Right lobe of liver (tissue), 4 donors: ENCODE data around the gene ZMIZ2.

Experiments
- POLR2A ChIP-seq: fragments of 450-650 bp; IDR thresholded peaks from one replicate; pipeline ENCODE4 v1.6.1; 2017; ENCODE audit warnings: antibody characterized with exemption, mild to moderate bottlenecking
- TF ChIP-seq, protein P1 (sequence below), 4 donors: fragments of 200-600 bp in 3 of 4; fragments of 450-650 bp in 1 of 4; IDR thresholded peaks; one replicate each; pipeline versions ENCODE4 v1.5.1 to v1.8.0; 2016 to 2022; ENCODE audit warnings: antibody characterized with exemption in 4 of 4, mild to moderate bottlenecking in 2 of 4
- donor health status: DM: no; HTN: no; CAD: no.
- donor health status: DM: no; HTN: no; CAD: no.
- donor health status: DM: no; HTN: yes; CAD: no.

DNA sequence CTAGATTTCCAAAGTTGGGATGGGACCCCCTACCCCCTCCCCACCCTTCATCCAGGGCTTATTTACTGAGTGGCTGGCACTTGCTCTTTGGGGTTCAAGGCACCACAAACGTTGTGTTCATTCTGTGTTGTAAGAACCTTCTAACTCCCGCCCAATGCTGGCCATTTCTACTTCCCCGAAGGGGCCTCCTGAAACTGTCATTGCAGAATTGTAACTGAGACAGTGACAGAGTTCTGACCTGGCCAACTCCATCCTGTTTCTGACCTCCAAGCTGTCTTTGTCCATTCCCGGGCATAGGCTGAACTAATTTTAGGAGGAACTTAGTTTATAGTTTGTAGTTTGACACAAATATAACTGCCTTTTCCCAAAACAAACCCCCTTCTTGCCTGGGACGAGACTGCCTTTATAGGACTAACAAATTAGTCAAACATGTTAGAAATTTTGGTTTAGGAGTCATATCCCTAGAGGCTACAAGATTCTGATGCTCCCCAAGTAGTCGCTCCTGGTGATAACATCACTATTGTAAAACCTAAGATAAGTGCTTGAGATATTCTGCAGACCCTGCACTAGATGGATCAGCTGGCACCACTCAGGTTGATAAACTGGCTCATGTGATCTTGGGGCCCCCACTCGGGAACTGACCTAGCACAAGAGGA, 34.8 kb upstream of the ZMIZ2 start:
- TF ChIP-seq, protein P1, sequence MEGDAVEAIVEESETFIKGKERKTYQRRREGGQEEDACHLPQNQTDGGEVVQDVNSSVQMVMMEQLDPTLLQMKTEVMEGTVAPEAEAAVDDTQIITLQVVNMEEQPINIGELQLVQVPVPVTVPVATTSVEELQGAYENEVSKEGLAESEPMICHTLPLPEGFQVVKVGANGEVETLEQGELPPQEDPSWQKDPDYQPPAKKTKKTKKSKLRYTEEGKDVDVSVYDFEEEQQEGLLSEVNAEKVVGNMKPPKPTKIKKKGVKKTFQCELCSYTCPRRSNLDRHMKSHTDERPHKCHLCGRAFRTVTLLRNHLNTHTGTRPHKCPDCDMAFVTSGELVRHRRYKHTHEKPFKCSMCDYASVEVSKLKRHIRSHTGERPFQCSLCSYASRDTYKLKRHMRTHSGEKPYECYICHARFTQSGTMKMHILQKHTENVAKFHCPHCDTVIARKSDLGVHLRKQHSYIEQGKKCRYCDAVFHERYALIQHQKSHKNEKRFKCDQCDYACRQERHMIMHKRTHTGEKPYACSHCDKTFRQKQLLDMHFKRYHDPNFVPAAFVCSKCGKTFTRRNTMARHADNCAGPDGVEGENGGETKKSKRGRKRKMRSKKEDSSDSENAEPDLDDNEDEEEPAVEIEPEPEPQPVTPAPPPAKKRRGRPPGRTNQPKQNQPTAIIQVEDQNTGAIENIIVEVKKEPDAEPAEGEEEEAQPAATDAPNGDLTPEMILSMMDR (IDR thresholded peaks at IDR 0.05): no peak
- no peak for TF ChIP-seq POLR2A
